OCI-LY7 (cell line): ENCODE data around the gene FHIT. TPM values are rescaled to one million over a fixed set of nuclear protein-coding genes. Genes with fewer than 3 reads are reported as not detected.

Experiments used
- BruUV-seq: library from RNA; stranded (reverse); fragments of 400-500 nt; replicated peaks from 2 replicates; lab custom pipeline; 2021; lab: Mats Ljungman, UMichigan
- CTCF ChIA-PET: fragments of 300-600 bp; sonication (Branson Sonifier 250); formaldehyde crosslinking; loops from one replicate; lab custom pipeline; 2022; ENCODE audit warnings: antibody characterized with exemption; ENCODE audit not compliant: unreplicated experiment; lab: Charles Lee
- POLR2A ChIA-PET: fragments of 300-600 bp; sonication (Branson Sonifier 250); formaldehyde crosslinking; loops from one replicate; lab custom pipeline; 2022; ENCODE audit warnings: antibody characterized with exemption; lab: Charles Lee
- DNase-seq: peaks from one replicate; pipeline ENCODE4 v3.0.0-alpha.2; 2015; ENCODE audit warnings: low spot score
- H2AFZ ChIP-seq: fragments of 200-600 bp; sonication (generic), shearing (Covaris generic); 2 replicates; pipeline ENCODE4 v1.6.1; 2014; ENCODE audit warnings: mild to moderate bottlenecking, antibody characterized with exemption, low read length, moderate library complexity
- H3K27ac ChIP-seq: fragments of 200-600 bp; sonication (generic); 2 replicates; pipeline ENCODE4 v1.5.1; 2014; ENCODE audit warnings: mixed run types, low read depth, mild to moderate bottlenecking, moderate library complexity, low read length, inconsistent platforms; ENCODE audit not compliant: poor library complexity, severe bottlenecking
- H3K36me3 ChIP-seq: fragments of 200-600 bp; sonication (generic); 2 replicates; pipeline ENCODE4 v1.6.1; 2014; ENCODE audit warnings: mild to moderate bottlenecking, antibody characterized with exemption, low read length, moderate library complexity, mixed read lengths; ENCODE audit not compliant: insufficient read depth
- H3K4me1 ChIP-seq: fragments of 200-600 bp; sonication (generic); 2 replicates; pipeline ENCODE4 v1.5.1; 2014; ENCODE audit warnings: mild to moderate bottlenecking, low read length; ENCODE audit not compliant: insufficient read depth, poor library complexity, severe bottlenecking
- H3K4me2 ChIP-seq: fragments of 200-600 bp; sonication (generic); 2 replicates; pipeline ENCODE4 v1.6.1; 2014; ENCODE audit warnings: mild to moderate bottlenecking, low read length
- H3K4me3 ChIP-seq: fragments of 200-600 bp; sonication (generic); 2 replicates; pipeline ENCODE4 v1.5.1; 2014; ENCODE audit warnings: mild to moderate bottlenecking, low read depth, low read length; ENCODE audit not compliant: poor library complexity, severe bottlenecking
- H3K79me2 ChIP-seq: fragments of 200-600 bp; sonication (generic); 2 replicates; pipeline ENCODE4 v1.6.1; 2016; ENCODE audit warnings: low read depth, mild to moderate bottlenecking, low read length, moderate library complexity, mixed read lengths; ENCODE audit not compliant: insufficient read depth
- H3K9me2 ChIP-seq: fragments of 200-600 bp; sonication (generic); 2 replicates; pipeline ENCODE4 v1.6.1; 2016; ENCODE audit warnings: mild to moderate bottlenecking, low read length, mixed read lengths; ENCODE audit not compliant: insufficient read depth
- H3K9me3 ChIP-seq: fragments of 200-600 bp; sonication (generic); 2 replicates; pipeline ENCODE4 v1.6.1; 2014; ENCODE audit warnings: mild to moderate bottlenecking, mixed run types, low read length, mixed read lengths
- H4K20me1 ChIP-seq: fragments of 200-600 bp; sonication (generic); 2 replicates; pipeline ENCODE4 v1.6.1; 2014; ENCODE audit warnings: mild to moderate bottlenecking, antibody characterized with exemption, low read length, moderate library complexity, mixed read lengths; ENCODE audit not compliant: insufficient read depth
- EZH2phosphoT487 ChIP-seq: fragments of 200-600 bp; sonication (generic); IDR thresholded peaks from 2 replicates; pipeline ENCODE4 v1.6.1; 2018; ENCODE audit warnings: low read depth, borderline replicate concordance, mild to moderate bottlenecking, mixed run types, antibody characterized with exemption, low read length, moderate library complexity, mixed read lengths
- intact Hi-C: fragments of 100-400 bp; cut with micrococcal nuclease; formaldehyde crosslinking; loops from one replicate; pipeline ENCODE4 v1.10.0; 2022; ENCODE audit not compliant: unreplicated experiment
- total RNA-seq, 2 experiments: library from RNA; depleted of rRNA in 1 of 2; stranded (reverse); fragments of >200 nt in 1 of 2; shearing (Covaris generic) in 1 of 2; gene quantifications; 2 replicates each; pipeline ENCODE4 v1.2.3, GENCODE V29; 2014 to 2022
- TF ChIP-seq, protein P1 (sequence below): fragments of 200-600 bp; sonication (generic); conservative IDR thresholded peaks from 2 replicates; pipeline ENCODE4 v1.5.1; 2014; ENCODE audit warnings: mild to moderate bottlenecking, antibody characterized with exemption, low read length, moderate library complexity, mixed read lengths

FHIT gene
- total RNA-seq, 2 experiments from 2014 or later, result 5.0 to 10.9 TPM

DNA sequence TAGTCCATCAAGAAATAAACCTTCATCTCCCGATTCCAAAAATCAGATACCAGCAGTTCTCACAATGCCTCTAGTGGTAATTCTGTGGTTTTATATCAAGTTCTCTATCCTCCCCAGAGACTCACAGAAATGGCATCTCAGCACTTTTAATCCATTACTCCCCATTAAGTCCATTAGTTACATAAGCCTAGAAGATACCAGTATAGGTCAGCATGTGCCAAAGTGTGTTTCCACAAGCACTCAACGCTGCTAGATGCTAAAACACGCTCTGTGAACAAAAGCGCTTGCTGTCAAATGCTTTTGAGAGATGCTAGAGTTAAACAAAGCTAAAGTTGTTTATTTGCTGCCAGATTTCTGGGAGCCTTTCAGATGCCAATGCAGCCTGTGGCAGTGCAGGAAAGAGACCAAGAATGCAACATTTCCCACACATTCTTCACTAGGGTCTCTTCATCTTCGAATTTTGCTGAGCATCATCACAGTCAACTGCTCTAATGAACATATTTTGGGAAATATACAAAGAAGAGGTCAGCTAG is 1282.7 kb downstream of the FHIT start:
- no peak for TF ChIP-seq EZH2phosphoT487
- TF ChIP-seq, protein P1, sequence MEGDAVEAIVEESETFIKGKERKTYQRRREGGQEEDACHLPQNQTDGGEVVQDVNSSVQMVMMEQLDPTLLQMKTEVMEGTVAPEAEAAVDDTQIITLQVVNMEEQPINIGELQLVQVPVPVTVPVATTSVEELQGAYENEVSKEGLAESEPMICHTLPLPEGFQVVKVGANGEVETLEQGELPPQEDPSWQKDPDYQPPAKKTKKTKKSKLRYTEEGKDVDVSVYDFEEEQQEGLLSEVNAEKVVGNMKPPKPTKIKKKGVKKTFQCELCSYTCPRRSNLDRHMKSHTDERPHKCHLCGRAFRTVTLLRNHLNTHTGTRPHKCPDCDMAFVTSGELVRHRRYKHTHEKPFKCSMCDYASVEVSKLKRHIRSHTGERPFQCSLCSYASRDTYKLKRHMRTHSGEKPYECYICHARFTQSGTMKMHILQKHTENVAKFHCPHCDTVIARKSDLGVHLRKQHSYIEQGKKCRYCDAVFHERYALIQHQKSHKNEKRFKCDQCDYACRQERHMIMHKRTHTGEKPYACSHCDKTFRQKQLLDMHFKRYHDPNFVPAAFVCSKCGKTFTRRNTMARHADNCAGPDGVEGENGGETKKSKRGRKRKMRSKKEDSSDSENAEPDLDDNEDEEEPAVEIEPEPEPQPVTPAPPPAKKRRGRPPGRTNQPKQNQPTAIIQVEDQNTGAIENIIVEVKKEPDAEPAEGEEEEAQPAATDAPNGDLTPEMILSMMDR, result no peak
- no peaks in the 10 kb centered on the region for H3K9me3 ChIP-seq
- H3K4me3 ChIP-seq, result no peak overlapping the region
- intact Hi-C loops, result no loop called here
- no peak for DNase-seq
- H3K27ac ChIP-seq, result no peak overlapping the region
- H2AFZ ChIP-seq, result no peak overlapping the region
- ChIA-PET POLR2A (no interaction called here), CTCF (no interaction called here)
- no peaks in the 10 kb centered on the region for H3K4me1 ChIP-seq
- no peaks in the 10 kb centered on the region for H3K9me2 ChIP-seq
- BruUV-seq, result no TSS peak
- H3K79me2 ChIP-seq, result no peaks in the 10 kb centered on the region
- H4K20me1 ChIP-seq, result no peaks in the 10 kb centered on the region
- no peaks in the 10 kb centered on the region for H3K36me3 ChIP-seq
- no peak overlapping the region for H3K4me2 ChIP-seq

DNA sequence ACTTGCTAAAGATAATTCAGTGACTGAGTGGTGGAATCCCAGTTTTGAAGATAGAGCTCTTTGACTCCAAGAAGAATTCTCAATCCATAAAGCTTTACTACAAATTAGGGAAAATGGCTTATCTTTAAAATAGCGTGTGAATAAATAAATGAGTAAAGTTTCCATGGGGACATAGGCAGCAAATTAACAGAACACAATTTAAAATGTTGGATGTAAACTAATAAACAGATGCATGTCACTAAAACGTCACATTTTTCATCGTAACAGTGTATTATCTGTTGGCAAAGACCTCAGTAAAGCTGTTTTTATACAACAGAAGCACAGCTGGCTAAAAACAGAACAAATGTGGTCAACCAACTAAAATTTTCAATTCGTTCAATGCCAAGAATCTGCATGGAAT is 1287.6 kb downstream of the FHIT start:
- H3K4me2 ChIP-seq, result no peak overlapping the region
- CTCF ChIA-PET, result no interaction called here
- H3K27ac ChIP-seq, result no peak overlapping the region
- H4K20me1 ChIP-seq, result no peaks in the 10 kb centered on the region
- H3K9me3 ChIP-seq, result no peaks in the 10 kb centered on the region
- TF ChIP-seq, protein P1, result no peak
- TF ChIP-seq EZH2phosphoT487, result no peak
- intact Hi-C loops, result no loop called here
- H2AFZ ChIP-seq, result no peak overlapping the region
- H3K9me2 ChIP-seq, result no peaks in the 10 kb centered on the region
- H3K4me1 ChIP-seq, result no peaks in the 10 kb centered on the region
- no TSS peak for BruUV-seq
- H3K79me2 ChIP-seq, result no peaks in the 10 kb centered on the region
- no peak overlapping the region for H3K4me3 ChIP-seq
- H3K36me3 ChIP-seq, result no peaks in the 10 kb centered on the region
- POLR2A ChIA-PET, result no interaction called here
- DNase-seq, result no peak

DNA sequence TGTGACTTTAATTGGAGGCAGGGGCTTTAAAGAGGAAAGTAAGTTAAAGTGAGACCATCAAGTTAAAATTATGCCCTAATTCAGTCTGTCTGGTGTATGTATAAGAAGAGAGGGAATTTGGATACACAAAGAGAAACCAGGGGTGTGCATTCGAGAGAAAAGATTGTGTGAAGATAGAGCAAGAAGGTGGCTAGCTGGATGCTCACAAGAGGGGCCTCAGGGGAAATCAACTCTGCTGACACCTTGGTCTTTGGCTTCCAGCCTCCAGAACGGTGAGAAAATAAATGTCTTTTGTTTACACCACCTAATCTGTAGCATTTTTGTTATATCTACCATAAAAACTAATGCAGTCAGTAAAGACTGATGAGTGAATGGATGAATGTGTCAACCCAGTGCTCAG is 1294.1 kb downstream of the FHIT start:
- Histone ChIP-seq H3K27ac (no peak overlapping the region), H3K79me2 (no peaks in the 10 kb centered on the region), H3K4me3 (no peak overlapping the region), H4K20me1 (no peaks in the 10 kb centered on the region), H2AFZ (no peak overlapping the region), H3K9me3 (no peaks in the 10 kb centered on the region), H3K36me3 (no peaks in the 10 kb centered on the region), H3K4me1 (no peaks in the 10 kb centered on the region), H3K4me2 (no peak overlapping the region), H3K9me2 (no peaks in the 10 kb centered on the region)
- intact Hi-C loops, result no loop called here
- ChIA-PET POLR2A (no interaction called here), CTCF (no interaction called here)
- TF ChIP-seq EZH2phosphoT487, result no peak
- TF ChIP-seq, protein P1, result no peak
- no TSS peak for BruUV-seq
- DNase-seq, result no peak
